Dermis microvascular lymphatic vessel endothelial cell (primary cell): ENCODE data around the gene TAS2R38. TPM values are rescaled to one million over a fixed set of nuclear protein-coding genes. Genes with fewer than 3 reads are reported as not detected.

Experiments
- total RNA-seq: library from RNA; depleted of rRNA; stranded (reverse); fragments of >200 nt; gene quantifications from 2 replicates; pipeline ENCODE4 v1.2.1, GENCODE V29; 2014

Gene TAS2R38
- total RNA-seq, 1 donor from 2014 or later: not detected

Other genes with a start within 250 kb of the TAS2R38 start
- 84.1 and 132 TPM in 2 replicates for gene SSBP1, start 235.4 kb downstream of the TAS2R38 start, total RNA-seq
- 0.26 and 0.89 TPM in 2 replicates for gene TAS2R3, start 209.7 kb downstream of the TAS2R38 start, total RNA-seq
- gene TAS2R4, start 197.1 kb downstream of the TAS2R38 start, total RNA-seq: 0.26 and 0.51 TPM in 2 replicates
- gene TAS2R5, start 183.6 kb downstream of the TAS2R38 start, total RNA-seq: 0.26 and 0.51 TPM in 2 replicates
- gene PRSS37, start 132.3 kb downstream of the TAS2R38 start, total RNA-seq: not detected in 2 replicates
- not detected in 2 replicates for gene OR9A4, start 57.4 kb downstream of the TAS2R38 start, total RNA-seq
- gene CLEC5A, start 26.8 kb downstream of the TAS2R38 start, total RNA-seq: not detected in 2 replicates
- gene MGAM, start 22.1 kb upstream of the TAS2R38 start, total RNA-seq: not detected in 2 replicates
- not detected in 2 replicates for gene MGAM2, start 137.9 kb upstream of the TAS2R38 start, total RNA-seq